RKO (cell line): ENCODE data around the gene SESTD1.
A peak's percentile ranks its signal among the peaks of the same experiment; 100 is the strongest.
"Not testable (repeated sequence)": the region's sequence is repeated elsewhere in the genome, so short reads cannot be mapped to it uniquely, and the experiment has no call there.

ENCODE experiments used
- DNase-seq: peaks from one replicate; pipeline ENCODE4 v3.0.0-alpha.2; 2016; ENCODE audit warnings: low spot score

Gene SESTD1

DNA sequence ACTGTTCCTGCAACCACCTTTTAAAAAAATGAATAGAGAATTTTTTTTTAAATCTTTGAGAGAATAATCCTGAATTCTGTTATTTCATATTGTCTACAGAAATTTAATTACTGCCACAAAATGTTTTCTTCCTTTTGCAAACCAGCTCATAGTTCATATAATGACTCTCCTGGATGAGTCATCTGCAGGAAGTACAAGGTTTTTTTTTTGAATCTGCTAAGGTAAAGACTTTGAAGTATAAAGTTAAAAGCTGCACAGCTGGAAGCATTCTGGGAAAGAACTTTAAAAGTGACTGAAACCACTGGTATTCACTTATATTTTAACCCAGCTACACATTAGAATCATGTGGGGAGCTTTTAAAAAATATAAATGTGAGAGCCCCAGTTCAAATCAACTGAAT is 25.4 kb downstream of the SESTD1 start:
- peak; percentile 69 for DNase-seq

DNA sequence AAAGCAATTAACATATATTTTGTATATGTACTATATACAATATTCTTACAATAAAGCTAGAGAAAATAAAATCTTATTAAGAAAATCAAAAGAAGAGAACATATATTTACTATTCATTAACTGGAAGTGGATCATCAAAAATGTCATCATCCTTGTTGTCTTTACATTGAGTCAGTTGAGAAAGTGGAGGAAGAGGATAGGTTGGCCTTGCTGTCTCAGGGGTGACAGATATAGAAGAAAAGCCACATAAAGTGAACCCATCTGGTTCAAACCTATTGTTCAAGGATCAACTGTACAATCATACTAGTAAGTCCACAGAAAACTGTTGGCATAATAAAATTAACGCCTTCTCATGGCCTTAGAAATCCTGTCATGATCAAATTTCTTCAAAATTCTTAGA is 26.6 kb downstream of the SESTD1 start:
- DNase-seq: no peak

- no peak for DNase-seq
These were observed 27.3 kb downstream of the SESTD1 start for GRCh38 chr2:179237209-179237946.

- DNase-seq: no peak
These were observed 29.0 kb downstream of the SESTD1 start for GRCh38 chr2:179235463-179236108.

DNA sequence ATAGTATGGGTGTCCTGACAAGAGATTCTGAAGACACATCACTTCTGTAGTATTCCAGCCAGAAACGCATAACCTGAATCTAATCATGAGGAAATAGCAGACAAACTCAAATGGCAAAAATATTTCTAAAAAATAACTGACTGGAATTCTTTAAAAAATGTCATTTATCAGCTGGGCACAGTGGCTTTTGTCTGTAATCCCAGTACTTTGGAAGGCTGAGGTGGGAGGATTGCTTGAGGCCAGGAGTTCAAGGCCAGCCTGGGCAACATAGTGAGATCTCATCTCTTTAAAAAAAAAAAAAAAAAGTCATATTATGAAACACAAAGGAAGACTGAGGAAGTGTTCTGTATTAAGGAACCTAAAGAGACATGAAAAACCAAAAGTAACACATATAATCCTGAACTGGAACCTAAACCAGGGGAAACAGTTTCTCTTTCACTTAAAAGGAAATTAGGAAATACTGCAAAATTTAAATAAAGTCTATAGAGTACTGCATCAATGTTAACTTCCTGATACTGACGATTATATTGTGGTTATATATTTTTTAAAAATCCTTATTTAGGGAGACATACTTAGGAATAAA is 29.9 kb downstream of the SESTD1 start:
- no peak for DNase-seq

DNA sequence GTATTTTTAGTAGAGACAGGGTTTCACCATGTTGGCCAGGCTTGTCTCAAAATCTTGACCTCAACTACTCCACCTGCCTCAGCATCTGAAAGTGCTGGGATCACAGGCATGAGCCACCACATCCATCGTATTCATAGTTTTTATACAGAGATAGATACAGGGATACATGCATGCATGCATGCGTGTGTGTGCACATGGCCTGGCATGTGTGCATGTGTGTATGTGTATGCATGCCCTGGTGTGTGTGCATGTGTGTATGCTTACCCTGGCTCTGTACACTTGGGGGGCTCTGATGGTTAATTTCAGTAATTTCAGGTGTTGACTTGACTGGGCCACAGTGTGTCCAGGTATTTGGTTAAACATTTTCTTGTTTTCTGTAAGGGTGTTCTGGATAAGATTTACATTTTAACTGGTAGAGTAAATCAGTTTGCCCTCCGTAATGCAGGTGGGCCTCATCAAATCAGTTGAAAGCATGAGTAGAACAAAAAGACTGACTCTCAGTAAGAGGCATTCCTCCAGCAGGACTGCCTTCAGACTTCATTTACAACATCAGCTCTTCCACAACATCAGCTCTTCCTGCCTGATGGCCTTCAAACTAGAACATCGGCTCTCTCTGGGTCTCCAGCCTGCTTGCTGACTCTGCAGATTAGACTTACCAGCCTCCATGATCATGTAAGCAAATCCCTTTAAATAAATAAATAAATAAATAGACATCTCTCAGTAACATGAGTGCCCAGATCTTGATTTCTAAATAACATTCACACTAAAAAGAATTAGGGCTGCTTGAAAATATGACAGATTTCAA is 30.8 kb downstream of the SESTD1 start:
- DNase-seq: no peak

- DNase-seq: no peak
These were observed 31.5 kb downstream of the SESTD1 start for GRCh38 chr2:179233083-179233490.

GRCh38 chr2:179226961-179227259 is 37.7 kb downstream of the SESTD1 start:
- DNase-seq: no peak

- DNase-seq: no peak
These were observed 38.2 kb downstream of the SESTD1 start for GRCh38 chr2:179226203-179226960.

DNA sequence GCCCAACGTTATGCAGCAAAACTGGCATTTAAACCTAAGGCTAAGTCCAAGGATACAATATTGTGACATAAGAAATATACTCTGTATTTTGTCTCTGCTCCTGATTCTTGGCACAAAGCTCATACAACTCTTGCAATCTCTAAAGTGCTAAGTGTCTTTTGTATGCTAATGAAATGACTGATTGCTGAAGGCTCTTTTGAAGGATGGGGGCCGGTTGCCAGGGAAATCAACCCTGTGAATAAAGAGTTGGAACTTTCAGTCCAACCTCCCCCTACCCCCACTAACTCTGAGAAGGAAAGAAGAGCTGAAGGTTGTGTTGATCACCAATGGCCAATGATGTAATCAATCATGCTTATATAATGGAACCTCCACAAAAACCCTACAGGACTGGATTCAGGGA is 40.3 kb downstream of the SESTD1 start:
- DNase-seq: no peak

DNA sequence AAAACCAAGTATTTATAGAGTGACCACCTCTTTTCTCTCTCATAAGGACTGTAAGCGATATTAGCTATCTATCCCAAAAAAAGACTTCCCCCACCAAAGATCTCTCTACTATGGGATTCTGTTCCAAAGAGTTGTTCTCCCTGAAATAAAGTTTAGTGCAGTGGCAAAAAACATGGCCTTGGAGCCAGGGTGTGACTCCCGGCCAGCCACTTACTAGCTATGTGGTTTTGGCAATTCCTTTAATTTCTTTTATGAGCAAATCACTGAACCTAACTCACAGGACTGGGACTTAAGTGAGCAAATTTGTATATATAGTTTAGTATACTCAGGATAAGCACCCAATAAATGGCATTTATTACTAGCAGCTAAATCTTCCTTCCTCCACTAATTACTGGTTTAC is 42.6 kb downstream of the SESTD1 start:
- no peak for DNase-seq

DNA sequence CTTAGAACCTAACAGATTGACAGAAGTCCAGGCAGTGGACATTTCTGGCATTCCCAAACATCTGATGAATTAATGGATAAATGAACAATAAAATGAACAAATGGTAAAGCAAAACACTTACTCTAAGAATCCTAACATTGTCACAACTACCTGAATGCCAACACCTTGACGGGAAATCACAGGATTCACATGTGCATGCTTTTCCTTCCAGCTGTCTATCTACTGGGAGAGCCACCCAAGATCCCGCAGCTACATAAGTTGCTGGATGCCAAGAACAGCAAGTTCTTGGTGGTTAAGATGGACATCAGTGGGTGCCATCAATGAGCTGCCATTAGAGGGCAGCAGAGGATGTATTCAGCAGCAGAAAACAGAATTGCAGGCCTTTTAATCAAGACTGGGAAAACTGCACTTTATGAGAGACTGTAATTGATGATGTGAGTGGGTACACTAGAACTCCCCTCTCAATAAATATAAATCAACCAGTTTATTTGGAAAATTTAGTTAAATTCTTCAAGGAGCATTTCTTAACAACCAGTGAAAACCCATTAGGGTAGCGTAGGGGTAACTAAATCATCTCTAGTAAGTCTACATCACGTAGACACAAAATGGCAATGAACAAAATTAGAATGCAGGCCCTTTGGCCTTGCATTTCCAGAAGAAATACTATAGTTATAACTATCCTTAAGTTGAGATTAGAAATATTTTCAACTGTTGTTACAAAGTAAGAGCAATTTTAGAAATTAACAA is 45.6 kb downstream of the SESTD1 start:
- DNase-seq: peak; percentile 84

DNA sequence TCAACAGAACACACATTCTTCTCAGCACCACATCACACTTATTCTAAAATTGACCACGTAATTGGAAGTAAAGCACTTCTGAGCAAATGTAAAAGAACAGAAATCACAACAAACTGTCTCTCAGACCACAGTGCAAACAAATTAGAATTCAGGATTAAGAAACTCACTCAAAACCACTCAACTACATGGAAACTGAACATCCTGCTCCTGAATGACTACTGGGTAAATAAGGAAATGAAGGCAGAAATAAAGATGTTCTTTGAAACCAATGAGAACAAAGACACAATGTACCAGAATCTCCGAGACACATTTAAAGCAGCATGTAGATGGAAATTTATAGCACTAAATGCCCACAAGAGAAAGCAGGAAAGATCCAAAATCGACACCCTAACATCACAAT is 50.0 kb downstream of the SESTD1 start:
- not testable (repeated sequence) for DNase-seq

DNA sequence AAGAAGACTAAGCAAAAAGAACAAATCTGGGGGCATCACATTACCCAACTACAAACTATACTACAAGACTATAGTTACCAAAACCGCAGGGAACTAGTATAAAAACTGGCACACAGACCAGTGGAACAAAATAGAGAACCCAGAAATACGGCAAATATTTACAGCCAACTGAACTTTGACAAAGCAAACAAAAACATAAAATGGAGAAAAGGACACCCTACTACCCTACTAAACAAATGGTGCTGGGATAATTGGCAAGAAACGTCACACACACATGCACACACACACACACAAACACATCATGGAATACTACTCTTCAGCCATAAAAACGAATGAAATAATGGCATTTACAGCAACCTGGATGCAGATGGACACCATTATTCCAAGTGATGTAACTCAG is 53.3 kb downstream of the SESTD1 start:
- no peak for DNase-seq

- not testable (repeated sequence) for DNase-seq
These were observed 56.4 kb downstream of the SESTD1 start for GRCh38 chr2:179208277-179208676.

DNA sequence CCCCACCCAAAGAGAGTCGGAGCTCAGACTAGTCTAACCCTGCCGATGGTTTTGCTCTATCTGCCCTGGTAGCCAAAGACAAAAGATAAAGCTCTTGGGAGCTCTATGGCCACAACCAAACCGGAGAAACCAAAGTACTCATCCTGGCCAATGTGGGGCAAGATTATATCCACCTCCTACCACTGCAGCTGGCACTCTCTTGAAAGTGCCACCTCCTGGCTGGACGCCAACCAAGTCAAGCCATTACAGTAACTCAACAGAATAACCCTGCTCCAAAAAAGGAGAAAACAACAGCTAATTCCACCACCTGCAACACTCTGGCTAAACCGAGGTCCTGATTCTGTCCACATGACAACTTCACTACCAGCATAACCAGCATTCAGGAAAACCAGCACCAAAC is 57.6 kb downstream of the SESTD1 start:
- DNase-seq: no peak

GRCh38 chr2:179201869-179202268 is 62.8 kb downstream of the SESTD1 start:
- DNase-seq: peak; percentile 21

GRCh38 chr2:179195926-179196590 is 68.6 kb downstream of the SESTD1 start:
- DNase-seq: not testable (repeated sequence)

DNA sequence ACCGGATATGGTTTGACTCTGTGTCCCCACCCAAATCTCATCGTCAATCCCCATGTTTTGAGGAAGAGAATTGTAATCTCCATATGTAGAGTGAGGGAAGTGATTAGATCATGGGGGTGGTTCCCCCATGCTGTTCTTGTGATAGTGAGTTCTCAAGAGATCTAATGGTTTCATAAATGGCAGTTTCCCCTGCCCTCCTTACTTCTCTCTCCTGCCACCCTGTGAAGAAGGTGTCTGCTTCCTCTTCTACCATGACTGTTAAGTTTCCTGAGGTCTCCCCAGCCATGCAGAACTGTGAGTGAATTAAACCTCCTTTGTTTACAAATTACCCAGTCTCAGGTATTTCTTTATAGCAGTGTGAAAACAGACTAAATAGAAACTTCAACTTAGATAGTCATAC is 69.5 kb downstream of the SESTD1 start:
- no peak for DNase-seq

DNA sequence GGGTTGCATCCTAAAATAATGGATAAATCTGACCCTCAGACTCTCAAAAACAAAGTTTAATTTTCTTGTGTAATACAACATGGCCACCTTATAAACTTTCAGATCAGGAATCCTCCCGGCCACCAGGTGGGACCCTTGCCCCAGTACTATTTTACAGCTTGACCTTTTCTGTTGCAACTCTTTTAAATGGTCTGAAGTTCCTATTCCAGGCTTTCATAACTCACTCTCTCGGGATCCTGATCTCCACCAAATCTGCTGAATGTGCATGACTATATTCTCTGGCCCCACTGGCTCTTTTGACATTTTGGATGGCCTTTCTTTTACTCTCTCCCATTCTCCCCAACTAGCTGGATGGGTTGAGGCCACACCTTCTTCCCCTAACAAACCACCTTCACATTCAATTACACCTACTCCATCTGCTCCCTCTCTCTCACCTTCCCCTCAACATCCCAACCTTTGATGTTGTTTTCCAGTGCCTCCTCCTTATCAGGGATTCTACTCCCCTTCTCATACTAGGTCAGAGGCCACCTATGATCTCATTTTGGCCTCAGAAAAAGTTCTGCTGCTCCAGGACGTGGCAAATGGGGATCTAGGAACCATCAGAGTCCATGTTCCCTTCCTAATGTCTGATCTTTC is 70.8 kb downstream of the SESTD1 start:
- DNase-seq: no peak
